ENCODE data around the gene MRPL3. TPM values are rescaled to one million over a fixed set of nuclear protein-coding genes. Genes with fewer than 3 reads are reported as not detected.

The MRPL3 gene
- total and polyA plus RNA-seq, 4 donors: 58.8 to 99.7 (median 72.6) TPM

GRCh38 chr3:131485119-131485518 is 17.7 kb downstream of the MRPL3 start:
- peaks cover 0 to 2% (median 0%) of the 10 kb centered on the region in 4 donors for H3K9me3 ChIP-seq (ENCODE audit: control insufficient read depth in 4 of 4, insufficient read depth in 3 of 4, low read length in 3 of 4)
- no peaks in the 10 kb centered on the region for H3K27me3 ChIP-seq (ENCODE audit: control insufficient read depth in 3 of 3, insufficient read depth in 3 of 3, low read length in 2 of 3)
- no peak overlapping the region for H3K9ac ChIP-seq (ENCODE audit: insufficient read depth in 1 of 2, low read length in 2 of 2)
- ATAC-seq (ENCODE audit: insufficient read depth, low FRiP score) (no peak), DNase-seq (no peak)
- no peak overlapping the region for H3K4me3 ChIP-seq
- peaks cover 4 to 25% (median 9%) of the 10 kb centered on the region in 4 donors for H3K36me3 ChIP-seq (ENCODE audit: control insufficient read depth in 4 of 4, insufficient read depth in 4 of 4, low read length in 4 of 4)
- H3K27ac ChIP-seq (ENCODE audit: low read depth in 1 of 2, low read length in 1 of 2): no peak overlapping the region
- TF ChIP-seq CTCF (IDR thresholded peaks at IDR 0.05; ENCODE audit: control extremely low read depth, extremely low read depth): no peak
- 96 to 99% methylated on average over 1 of the region's 1 CpG for WGBS, 2 donors
- H3K4me1 ChIP-seq (ENCODE audit: control insufficient read depth in 5 of 5, insufficient read depth in 5 of 5, low read length in 5 of 5): no peaks in the 10 kb centered on the region

DNA sequence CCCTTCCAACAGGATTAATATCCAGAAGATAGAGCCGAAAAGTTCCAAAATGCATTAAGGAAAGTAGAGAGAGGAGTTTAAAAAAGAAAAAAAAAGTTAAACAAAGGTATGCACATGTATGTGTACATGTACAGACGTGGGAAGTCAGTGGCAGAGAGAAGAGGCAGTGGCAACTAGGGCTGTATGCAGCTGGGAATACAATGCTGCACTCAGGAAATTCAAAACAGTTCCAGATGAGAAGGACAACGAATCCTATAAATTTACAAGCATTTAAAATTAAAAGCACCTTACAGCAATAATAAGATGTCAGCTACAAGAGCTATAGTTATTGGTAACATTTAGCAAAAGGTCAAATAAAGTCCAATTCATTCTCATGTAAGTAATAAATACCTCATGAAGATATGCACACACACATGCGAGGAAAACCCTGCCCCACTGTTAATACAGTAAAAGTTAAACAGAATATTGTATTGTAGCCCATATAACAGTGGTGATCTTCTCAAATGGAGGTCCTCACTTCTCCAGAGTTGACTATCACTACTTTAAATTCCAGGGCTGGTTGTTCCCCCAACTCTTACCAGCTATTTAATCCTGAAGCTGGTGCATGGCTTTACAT is 18.2 kb downstream of the MRPL3 start:
- Histone ChIP-seq H3K4me1 (ENCODE audit: control insufficient read depth in 5 of 5, insufficient read depth in 5 of 5, low read length in 5 of 5) (no peaks in the 10 kb centered on the region), H3K27ac (ENCODE audit: low read depth in 1 of 2, low read length in 1 of 2) (no peak overlapping the region), H3K36me3 (ENCODE audit: control insufficient read depth in 4 of 4, insufficient read depth in 4 of 4, low read length in 4 of 4) (peaks cover 4 to 27% (median 9%) of the 10 kb centered on the region in 4 donors), H3K4me3 (no peak overlapping the region), H3K9me3 (ENCODE audit: control insufficient read depth in 4 of 4, insufficient read depth in 3 of 4, low read length in 3 of 4) (peaks cover 0 to 2% (median 0%) of the 10 kb centered on the region in 4 donors), H3K9ac (ENCODE audit: insufficient read depth in 1 of 2, low read length in 2 of 2) (no peak overlapping the region), H3K27me3 (ENCODE audit: control insufficient read depth in 3 of 3, insufficient read depth in 3 of 3, low read length in 2 of 3) (no peaks in the 10 kb centered on the region)
- 94 to 97% methylated on average over 4 of the region's 4 CpGs for WGBS, 2 donors
- no peak for ATAC-seq (ENCODE audit: insufficient read depth, low FRiP score)
- TF ChIP-seq CTCF (IDR thresholded peaks at IDR 0.05; ENCODE audit: control extremely low read depth, extremely low read depth): no peak
- DNase-seq: no peak

GRCh38 chr3:131480116-131480515 is 22.7 kb downstream of the MRPL3 start:
- WGBS, 2 donors: 94 to 98% methylated on average over 2 of the region's 2 CpGs
- Histone ChIP-seq H3K27ac (ENCODE audit: low read depth in 1 of 2, low read length in 1 of 2) (no peak overlapping the region), H3K4me3 (no peak overlapping the region), H3K9ac (ENCODE audit: insufficient read depth in 1 of 2, low read length in 2 of 2) (no peak overlapping the region), H3K9me3 (ENCODE audit: control insufficient read depth in 4 of 4, insufficient read depth in 3 of 4, low read length in 3 of 4) (no peaks in the 10 kb centered on the region), H3K27me3 (ENCODE audit: control insufficient read depth in 3 of 3, insufficient read depth in 3 of 3, low read length in 2 of 3) (no peaks in the 10 kb centered on the region), H3K36me3 (ENCODE audit: control insufficient read depth in 4 of 4, insufficient read depth in 4 of 4, low read length in 4 of 4) (peaks cover 5 to 23% (median 9%) of the 10 kb centered on the region in 4 donors), H3K4me1 (ENCODE audit: control insufficient read depth in 5 of 5, insufficient read depth in 5 of 5, low read length in 5 of 5) (peaks cover 0 to 3% (median 0%) of the 10 kb centered on the region in 5 donors)
- ATAC-seq (ENCODE audit: insufficient read depth, low FRiP score): no peak
- no peak for TF ChIP-seq CTCF (IDR thresholded peaks at IDR 0.05; ENCODE audit: control extremely low read depth, extremely low read depth)
- DNase-seq: no peak

DNA sequence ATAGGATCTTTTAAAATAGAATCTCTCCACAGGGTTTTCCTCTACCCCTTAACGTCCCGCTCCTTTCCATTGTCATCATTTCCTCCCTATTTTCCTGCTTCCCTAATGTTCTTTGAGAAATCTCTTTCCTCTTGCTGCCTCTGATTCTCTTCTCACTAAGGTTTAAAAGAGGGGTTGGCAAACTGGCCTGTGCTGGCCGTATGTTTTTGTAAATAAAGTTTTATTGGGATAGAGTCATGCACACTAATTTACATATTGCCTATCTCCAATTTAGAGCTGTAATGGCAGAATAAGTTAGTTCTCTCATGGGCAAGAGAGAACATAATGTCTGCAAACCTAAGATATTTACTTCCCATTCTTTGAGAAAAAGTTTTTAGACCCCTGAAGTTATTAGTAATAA is 25.0 kb downstream of the MRPL3 start:
- Histone ChIP-seq H3K4me3 (no peak overlapping the region), H3K9ac (ENCODE audit: insufficient read depth in 1 of 2, low read length in 2 of 2) (no peak overlapping the region), H3K9me3 (ENCODE audit: control insufficient read depth in 4 of 4, insufficient read depth in 3 of 4, low read length in 3 of 4) (no peaks in the 10 kb centered on the region), H3K27ac (ENCODE audit: low read depth in 1 of 2, low read length in 1 of 2) (no peak overlapping the region), H3K36me3 (ENCODE audit: control insufficient read depth in 4 of 4, insufficient read depth in 4 of 4, low read length in 4 of 4) (peaks cover 0 to 16% (median 3%) of the 10 kb centered on the region in 4 donors), H3K27me3 (ENCODE audit: control insufficient read depth in 3 of 3, insufficient read depth in 3 of 3, low read length in 2 of 3) (no peaks in the 10 kb centered on the region), H3K4me1 (ENCODE audit: control insufficient read depth in 5 of 5, insufficient read depth in 5 of 5, low read length in 5 of 5) (peaks cover 0 to 3% (median 0%) of the 10 kb centered on the region in 5 donors)
- no peak for ATAC-seq (ENCODE audit: insufficient read depth, low FRiP score)
- DNase-seq: no peak
- WGBS, 2 donors: 68 to 69% methylated on average over 3 of the region's 3 CpGs
- no peak for TF ChIP-seq CTCF (IDR thresholded peaks at IDR 0.05; ENCODE audit: control extremely low read depth, extremely low read depth)
